ENCODE data around the gene ANKRD6. TPM values are rescaled to one million over a fixed set of nuclear protein-coding genes. Genes with fewer than 3 reads are reported as not detected.

ANKRD6 gene
- total RNA-seq, 5 donors from 2014 or later (not counting 1 experiment from before 2014, with no cell fraction given) = 3.0 to 8.4 (median 5.3) TPM

GRCh38 chr6:89481695-89482094, 48.7 kb downstream of the ANKRD6 start:
- Mint-ChIP-seq H3K4me1 (no peaks in the 10 kb centered on the region), H3K27me3 (peaks cover 0 to 4% of the 10 kb centered on the region in 2 donors), H3K36me3 (peaks cover 3% of the 10 kb centered on the region), H3K27ac (no peak overlapping the region), H3K4me3 (no peak overlapping the region), H3K9me3 (no peaks in the 10 kb centered on the region)
- 100% methylated on average over 1 of the region's 1 CpG for WGBS (ENCODE audit: insufficient coverage)
- ChIA-PET POLR2A (interaction anchor here in 1 of 2 donors (0.6 kb wide), 1 partner anchor 395 kb away, joined by 7 read pairs; no protein-coding TSS in a partner anchor), CTCF (no interaction called here)
- ATAC-seq (replicated peaks in 1 of 4) = no peak
- no peak for DNase-seq
- Histone ChIP-seq H3K4me3 (ENCODE audit: control insufficient read depth in 1 of 2, extremely low read depth in 1 of 2, low read length in 1 of 2) (no peak overlapping the region), H3K27ac (ENCODE audit: low read length) (no peak overlapping the region), H3K9me3 (no peaks in the 10 kb centered on the region), H3K4me1 (ENCODE audit: control insufficient read depth in 1 of 2, extremely low read depth in 1 of 2, insufficient read depth in 2 of 2, low read length in 2 of 2) (no peaks in the 10 kb centered on the region), H3K27me3 (replicated peaks in 1 of 2; ENCODE audit: control insufficient read depth in 2 of 2, extremely low read depth in 1 of 2, insufficient read depth in 2 of 2, low read length in 1 of 2) (no peaks in the 10 kb centered on the region), H3K36me3 (ENCODE audit: control insufficient read depth in 2 of 2, extremely low read depth in 1 of 2, insufficient read depth in 1 of 2, low read length in 1 of 2) (no peaks in the 10 kb centered on the region)

GRCh38 chr6:89482126-89482525, 49.2 kb downstream of the ANKRD6 start:
- ChIA-PET CTCF (no interaction called here), POLR2A (no interaction called here)
- Mint-ChIP-seq H3K27ac (no peak overlapping the region), H3K36me3 (peaks cover 3% of the 10 kb centered on the region), H3K27me3 (peaks cover 0 to 4% of the 10 kb centered on the region in 2 donors), H3K9me3 (no peaks in the 10 kb centered on the region), H3K4me1 (no peaks in the 10 kb centered on the region), H3K4me3 (no peak overlapping the region)
- no CpG with 5 or more reads among the region's 1 CpG for WGBS (ENCODE audit: insufficient coverage)
- no peaks in the 10 kb centered on the region for H3K9me3 ChIP-seq
- no peaks in the 10 kb centered on the region for H3K27me3 ChIP-seq (replicated peaks in 1 of 2; ENCODE audit: control insufficient read depth in 2 of 2, extremely low read depth in 1 of 2, insufficient read depth in 2 of 2, low read length in 1 of 2)
- no peak overlapping the region for H3K4me3 ChIP-seq (ENCODE audit: control insufficient read depth in 1 of 2, extremely low read depth in 1 of 2, low read length in 1 of 2)
- H3K27ac ChIP-seq (ENCODE audit: low read length) = no peak overlapping the region
- no peaks in the 10 kb centered on the region for H3K36me3 ChIP-seq (ENCODE audit: control insufficient read depth in 2 of 2, extremely low read depth in 1 of 2, insufficient read depth in 1 of 2, low read length in 1 of 2)
- DNase-seq = no peak
- H3K4me1 ChIP-seq (ENCODE audit: control insufficient read depth in 1 of 2, extremely low read depth in 1 of 2, insufficient read depth in 2 of 2, low read length in 2 of 2) = no peaks in the 10 kb centered on the region
- ATAC-seq (replicated peaks in 1 of 4) = no peak

DNA sequence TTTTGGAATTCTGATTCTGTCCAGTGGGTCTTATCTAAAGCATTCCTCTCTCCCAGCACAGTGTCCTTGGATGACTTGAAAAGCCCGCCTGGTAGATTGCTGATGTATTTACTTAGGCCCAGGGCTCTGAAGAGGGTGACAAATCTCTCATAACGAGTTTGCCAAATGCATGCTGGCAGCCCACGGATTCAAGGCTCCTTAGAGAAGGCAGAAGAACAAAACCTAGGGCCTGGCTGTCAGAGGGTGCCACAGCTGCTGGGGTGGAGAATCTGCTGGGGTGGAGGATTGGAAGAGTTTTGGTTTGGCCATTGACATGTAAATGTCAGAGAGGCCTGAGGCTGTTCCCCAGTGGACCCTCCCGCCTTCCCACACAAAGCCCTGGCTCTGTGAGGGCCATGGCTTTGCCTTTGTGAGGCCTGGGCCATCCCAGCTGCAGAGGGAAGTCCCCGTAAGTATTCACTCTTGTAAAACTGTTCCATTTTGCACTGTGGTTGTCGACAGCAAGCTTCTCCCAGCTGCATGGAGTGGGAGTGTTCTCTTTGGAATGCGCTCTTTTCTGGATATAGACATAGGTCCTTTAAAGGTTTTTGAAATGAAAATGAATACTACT, 50.3 kb downstream of the ANKRD6 start:
- Mint-ChIP-seq H3K36me3 (peaks cover 3% of the 10 kb centered on the region), H3K27me3 (peaks cover 0 to 4% of the 10 kb centered on the region in 2 donors), H3K27ac (no peak overlapping the region), H3K4me1 (no peaks in the 10 kb centered on the region), H3K4me3 (no peak overlapping the region), H3K9me3 (no peaks in the 10 kb centered on the region)
- 83% methylated on average over 6 of the region's 7 CpGs for WGBS (ENCODE audit: insufficient coverage)
- no peaks in the 10 kb centered on the region for H3K9me3 ChIP-seq
- no peak for DNase-seq
- H3K27me3 ChIP-seq (replicated peaks in 1 of 2; ENCODE audit: control insufficient read depth in 2 of 2, extremely low read depth in 1 of 2, insufficient read depth in 2 of 2, low read length in 1 of 2) = no peaks in the 10 kb centered on the region
- H3K36me3 ChIP-seq (ENCODE audit: control insufficient read depth in 2 of 2, extremely low read depth in 1 of 2, insufficient read depth in 1 of 2, low read length in 1 of 2) = no peaks in the 10 kb centered on the region
- H3K4me3 ChIP-seq (ENCODE audit: control insufficient read depth in 1 of 2, extremely low read depth in 1 of 2, low read length in 1 of 2) = no peak overlapping the region
- ChIA-PET CTCF (no interaction called here), POLR2A (no interaction called here)
- no peak overlapping the region for H3K27ac ChIP-seq (ENCODE audit: low read length)
- ATAC-seq (replicated peaks in 1 of 4) = no peak
- H3K4me1 ChIP-seq (ENCODE audit: control insufficient read depth in 1 of 2, extremely low read depth in 1 of 2, insufficient read depth in 2 of 2, low read length in 2 of 2) = no peaks in the 10 kb centered on the region

- Mint-ChIP-seq H3K9me3 (no peaks in the 10 kb centered on the region), H3K4me3 (no peak overlapping the region), H3K27ac (no peak overlapping the region), H3K36me3 (no peaks in the 10 kb centered on the region), H3K4me1 (no peaks in the 10 kb centered on the region), H3K27me3 (peaks cover 0 to 4% of the 10 kb centered on the region in 2 donors)
- no peak for ATAC-seq (replicated peaks in 1 of 4)
- ChIA-PET POLR2A (no interaction called here), CTCF (no interaction called here)
- WGBS (ENCODE audit: insufficient coverage) = 72% methylated on average over 3 of the region's 3 CpGs
- Histone ChIP-seq H3K36me3 (ENCODE audit: control insufficient read depth in 2 of 2, extremely low read depth in 1 of 2, insufficient read depth in 1 of 2, low read length in 1 of 2) (no peaks in the 10 kb centered on the region), H3K4me1 (ENCODE audit: control insufficient read depth in 1 of 2, extremely low read depth in 1 of 2, insufficient read depth in 2 of 2, low read length in 2 of 2) (no peaks in the 10 kb centered on the region), H3K4me3 (ENCODE audit: control insufficient read depth in 1 of 2, extremely low read depth in 1 of 2, low read length in 1 of 2) (no peak overlapping the region), H3K9me3 (no peaks in the 10 kb centered on the region), H3K27me3 (replicated peaks in 1 of 2; ENCODE audit: control insufficient read depth in 2 of 2, extremely low read depth in 1 of 2, insufficient read depth in 2 of 2, low read length in 1 of 2) (no peaks in the 10 kb centered on the region), H3K27ac (ENCODE audit: low read length) (no peak overlapping the region)
- DNase-seq = no peak
Measured at GRCh38 chr6:89485320-89485719, 52.4 kb downstream of the ANKRD6 start.

GRCh38 chr6:89487864-89488263, 54.9 kb downstream of the ANKRD6 start:
- no peak overlapping the region for H3K27ac Mint-ChIP-seq
- ATAC-seq (replicated peaks in 1 of 4) (no peak), DNase-seq (no peak)
- Histone ChIP-seq H3K36me3 (ENCODE audit: control insufficient read depth in 2 of 2, extremely low read depth in 1 of 2, insufficient read depth in 1 of 2, low read length in 1 of 2) (no peaks in the 10 kb centered on the region), H3K27ac (ENCODE audit: low read length) (no peak overlapping the region), H3K9me3 (no peaks in the 10 kb centered on the region), H3K27me3 (replicated peaks in 1 of 2; ENCODE audit: control insufficient read depth in 2 of 2, extremely low read depth in 1 of 2, insufficient read depth in 2 of 2, low read length in 1 of 2) (no peaks in the 10 kb centered on the region), H3K4me3 (ENCODE audit: control insufficient read depth in 1 of 2, extremely low read depth in 1 of 2, low read length in 1 of 2) (no peak overlapping the region), H3K4me1 (ENCODE audit: control insufficient read depth in 1 of 2, extremely low read depth in 1 of 2, insufficient read depth in 2 of 2, low read length in 2 of 2) (no peaks in the 10 kb centered on the region)
- no peaks in the 10 kb centered on the region for H3K36me3 Mint-ChIP-seq
- ChIA-PET POLR2A (no interaction called here), CTCF (no interaction called here)
- H3K4me1 Mint-ChIP-seq = no peaks in the 10 kb centered on the region
- no peak overlapping the region for H3K4me3 Mint-ChIP-seq
- H3K9me3 Mint-ChIP-seq = no peaks in the 10 kb centered on the region
- WGBS (ENCODE audit: insufficient coverage) = 55% methylated on average over 1 of the region's 1 CpG
- H3K27me3 Mint-ChIP-seq = peaks cover 0 to 2% of the 10 kb centered on the region in 2 donors

DNA sequence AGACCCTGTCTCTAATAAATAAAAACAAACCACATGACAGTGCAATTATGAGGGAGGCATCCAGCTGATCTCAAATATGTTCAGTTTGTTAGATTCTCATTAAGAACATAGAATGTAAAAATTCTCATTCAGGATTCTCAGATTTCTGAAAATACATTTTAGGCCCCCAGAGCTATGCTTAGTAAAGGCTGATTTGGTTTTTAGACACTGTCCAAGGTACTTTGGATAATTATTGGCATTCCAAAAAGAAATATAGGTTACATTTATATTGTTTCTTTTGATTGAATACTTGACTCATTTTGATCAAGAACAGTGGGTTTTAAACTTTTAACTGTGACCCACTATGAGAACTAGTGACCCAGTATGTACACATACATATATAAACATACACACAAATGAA, 55.5 kb downstream of the ANKRD6 start:
- ATAC-seq (replicated peaks in 1 of 4) = no peak
- no peak overlapping the region for H3K4me3 ChIP-seq (ENCODE audit: control insufficient read depth in 1 of 2, extremely low read depth in 1 of 2, low read length in 1 of 2)
- no peak for DNase-seq
- no peak overlapping the region for H3K4me3 Mint-ChIP-seq
- H3K9me3 Mint-ChIP-seq = no peaks in the 10 kb centered on the region
- H3K4me1 ChIP-seq (ENCODE audit: control insufficient read depth in 1 of 2, extremely low read depth in 1 of 2, insufficient read depth in 2 of 2, low read length in 2 of 2) = no peaks in the 10 kb centered on the region
- no peaks in the 10 kb centered on the region for H3K9me3 ChIP-seq
- ChIA-PET CTCF (no interaction called here), POLR2A (interaction anchor here in 1 of 2 donors (0.5 kb wide), 1 partner anchor 44 kb away, joined by 8 read pairs; no protein-coding TSS in a partner anchor)
- H3K36me3 Mint-ChIP-seq = no peaks in the 10 kb centered on the region
- H3K27me3 ChIP-seq (replicated peaks in 1 of 2; ENCODE audit: control insufficient read depth in 2 of 2, extremely low read depth in 1 of 2, insufficient read depth in 2 of 2, low read length in 1 of 2) = no peaks in the 10 kb centered on the region
- H3K4me1 Mint-ChIP-seq = no peaks in the 10 kb centered on the region
- no peaks in the 10 kb centered on the region for H3K36me3 ChIP-seq (ENCODE audit: control insufficient read depth in 2 of 2, extremely low read depth in 1 of 2, insufficient read depth in 1 of 2, low read length in 1 of 2)
- H3K27me3 Mint-ChIP-seq = no peaks in the 10 kb centered on the region
- H3K27ac Mint-ChIP-seq = no peak overlapping the region
- H3K27ac ChIP-seq (ENCODE audit: low read length) = no peak overlapping the region

- no peaks in the 10 kb centered on the region for H3K36me3 Mint-ChIP-seq
- ATAC-seq (replicated peaks in 1 of 4) (no peak), DNase-seq (no peak)
- H3K27ac Mint-ChIP-seq = no peak overlapping the region
- Histone ChIP-seq H3K4me1 (ENCODE audit: control insufficient read depth in 1 of 2, extremely low read depth in 1 of 2, insufficient read depth in 2 of 2, low read length in 2 of 2) (no peaks in the 10 kb centered on the region), H3K4me3 (ENCODE audit: control insufficient read depth in 1 of 2, extremely low read depth in 1 of 2, low read length in 1 of 2) (no peak overlapping the region), H3K27ac (ENCODE audit: low read length) (no peak overlapping the region), H3K36me3 (ENCODE audit: control insufficient read depth in 2 of 2, extremely low read depth in 1 of 2, insufficient read depth in 1 of 2, low read length in 1 of 2) (no peaks in the 10 kb centered on the region), H3K27me3 (replicated peaks in 1 of 2; ENCODE audit: control insufficient read depth in 2 of 2, extremely low read depth in 1 of 2, insufficient read depth in 2 of 2, low read length in 1 of 2) (no peaks in the 10 kb centered on the region), H3K9me3 (no peaks in the 10 kb centered on the region)
- H3K4me1 Mint-ChIP-seq = no peaks in the 10 kb centered on the region
- 46% methylated on average over 3 of the region's 3 CpGs for WGBS (ENCODE audit: insufficient coverage)
- no peak overlapping the region for H3K4me3 Mint-ChIP-seq
- H3K9me3 Mint-ChIP-seq = no peaks in the 10 kb centered on the region
- POLR2A ChIA-PET = no interaction called here
- no peaks in the 10 kb centered on the region for H3K27me3 Mint-ChIP-seq
- CTCF ChIA-PET = no interaction called here
Measured at GRCh38 chr6:89489078-89489477, 56.1 kb downstream of the ANKRD6 start.
